HG02610 (cell line): ENCODE results near the gene USP17L5.
"Not testable (repeated sequence)": the region's sequence is repeated elsewhere in the genome, so short reads cannot be mapped to it uniquely, and the experiment has no call there.

Experiments
- ATAC-seq: cut with Tn5 transposase; IDR thresholded peaks from one replicate; pipeline ENCODE4 v1.9.1; 2021; ENCODE audit warnings: mild to moderate bottlenecking, moderate library complexity; ENCODE audit not compliant: unreplicated experiment

The USP17L5 gene

DNA sequence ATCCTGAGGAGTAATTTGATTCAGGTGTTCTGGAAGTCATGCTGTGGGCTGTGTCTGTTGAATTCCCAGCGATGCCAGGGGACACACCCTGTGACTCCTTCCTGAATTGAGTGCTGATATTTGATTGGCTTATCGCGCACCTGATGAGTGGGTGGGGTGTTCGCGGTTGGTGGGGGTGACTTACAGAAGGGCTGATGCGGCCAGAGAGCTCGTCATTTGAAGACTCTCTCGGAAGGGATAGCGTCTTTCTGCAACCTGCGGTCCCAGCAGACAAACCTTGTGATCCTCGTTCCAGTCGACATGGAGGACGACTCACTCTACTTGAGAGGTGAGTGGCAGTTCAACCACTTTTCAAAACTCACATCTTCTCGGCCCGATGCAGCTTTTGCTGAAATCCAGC, at the start of gene USP17L5:
Gene USP17L5, plus strand, starts transcription at position 301 of the 400 bp plus-strand sequence. Its CDS starts 0 bp downstream, at position 301.
- ATAC-seq: not testable (repeated sequence)

DNA sequence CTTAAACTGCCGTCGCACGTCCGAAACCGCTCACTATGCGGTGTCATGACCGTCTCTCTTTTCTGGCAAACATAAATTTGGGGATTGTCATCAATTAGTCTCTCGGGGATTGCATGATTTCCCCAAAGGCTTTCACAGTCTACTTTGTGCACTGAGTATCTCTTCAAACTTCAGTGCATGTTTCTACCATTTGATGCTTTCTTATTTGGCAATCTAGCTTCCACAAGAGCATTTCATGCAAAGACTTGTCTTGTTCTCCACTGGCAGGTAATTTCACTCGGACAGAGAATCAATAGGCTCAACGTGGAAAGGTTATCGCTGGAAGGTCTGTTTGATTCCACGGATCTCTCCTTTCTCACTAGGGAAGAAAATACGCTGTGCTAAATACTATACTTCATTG, 15.0 kb upstream of the USP17L5 start:
- ATAC-seq: not testable (repeated sequence)

DNA sequence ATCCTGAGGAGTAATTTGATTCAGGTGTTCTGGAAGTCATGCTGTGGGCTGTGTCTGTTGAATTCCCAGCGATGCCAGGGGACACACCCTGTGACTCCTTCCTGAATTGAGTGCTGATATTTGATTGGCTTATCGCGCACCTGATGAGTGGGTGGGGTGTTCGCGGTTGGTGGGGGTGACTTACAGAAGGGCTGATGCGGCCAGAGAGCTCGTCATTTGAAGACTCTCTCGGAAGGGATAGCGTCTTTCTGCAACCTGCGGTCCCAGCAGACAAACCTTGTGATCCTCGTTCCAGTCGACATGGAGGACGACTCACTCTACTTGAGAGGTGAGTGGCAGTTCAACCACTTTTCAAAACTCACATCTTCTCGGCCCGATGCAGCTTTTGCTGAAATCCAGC, 14.3 kb upstream of the USP17L5 start, which contains the start of gene USP17L24:
Gene USP17L24, plus strand, starts transcription at position 301 of the 400 bp plus-strand sequence. Its CDS starts 0 bp downstream, at position 301.
- not testable (repeated sequence) for ATAC-seq

- ATAC-seq: not testable (repeated sequence)
Measured at GRCh38 chr4:9329611-9330010, 9.6 kb upstream of the USP17L5 start, which contains the start of gene USP17L25. Gene USP17L25, plus strand, starts transcription at chr4:9329911. Its CDS starts 0 bp downstream, at chr4:9329911.

GRCh38 chr4:9334358-9334757, 4.8 kb upstream of the USP17L5 start, which contains the start of gene USP17L26:
Gene USP17L26, plus strand, starts transcription at chr4:9334658. Its CDS starts 0 bp downstream, at chr4:9334658.
- ATAC-seq: not testable (repeated sequence)

- ATAC-seq: not testable (repeated sequence)
Measured at GRCh38 chr4:9343848-9344247, 4.6 kb downstream of the USP17L5 start, which contains the start of gene USP17L27. Gene USP17L27, plus strand, starts transcription at chr4:9344148. Its CDS starts 0 bp downstream, at chr4:9344148.

GRCh38 chr4:9348593-9348992, 9.4 kb downstream of the USP17L5 start, which contains the start of gene USP17L28:
Gene USP17L28, plus strand, starts transcription at chr4:9348893. Its CDS starts 0 bp downstream, at chr4:9348893.
- ATAC-seq: not testable (repeated sequence)

DNA sequence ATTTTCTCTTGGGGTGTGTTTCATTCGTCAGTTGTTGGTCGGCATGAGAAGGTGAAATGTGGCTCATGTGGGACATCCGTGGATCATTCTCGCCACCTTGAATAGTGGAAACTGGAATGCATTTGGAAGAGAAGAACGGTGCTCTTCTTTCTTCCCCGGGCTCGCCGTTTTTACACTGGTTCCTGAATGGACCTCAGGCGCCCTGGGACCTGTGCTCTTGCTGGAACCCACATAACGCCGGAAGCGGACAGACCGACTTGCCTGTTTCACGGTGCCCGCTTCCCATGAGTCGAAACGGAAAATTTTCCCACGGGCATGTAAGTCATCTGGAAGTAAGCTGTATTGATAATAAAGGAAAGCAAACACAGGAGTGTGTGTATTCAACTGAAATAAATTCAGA, 11.7 kb downstream of the USP17L5 start:
- not testable (repeated sequence) for ATAC-seq

- not testable (repeated sequence) for ATAC-seq
Measured at GRCh38 chr4:9353338-9353737, 14.1 kb downstream of the USP17L5 start, which contains the start of gene USP17L29. Gene USP17L29, plus strand, starts transcription at chr4:9353638. Its CDS starts 0 bp downstream, at chr4:9353638.

GRCh38 chr4:9362829-9363228, 23.6 kb downstream of the USP17L5 start, which contains the start of gene USP17L30:
Gene USP17L30, plus strand, starts transcription at chr4:9363129. Its CDS starts 0 bp downstream, at chr4:9363129.
- not testable (repeated sequence) for ATAC-seq

GRCh38 chr4:9379881-9380280, 40.7 kb downstream of the USP17L5 start:
- not testable (repeated sequence) for ATAC-seq

DNA sequence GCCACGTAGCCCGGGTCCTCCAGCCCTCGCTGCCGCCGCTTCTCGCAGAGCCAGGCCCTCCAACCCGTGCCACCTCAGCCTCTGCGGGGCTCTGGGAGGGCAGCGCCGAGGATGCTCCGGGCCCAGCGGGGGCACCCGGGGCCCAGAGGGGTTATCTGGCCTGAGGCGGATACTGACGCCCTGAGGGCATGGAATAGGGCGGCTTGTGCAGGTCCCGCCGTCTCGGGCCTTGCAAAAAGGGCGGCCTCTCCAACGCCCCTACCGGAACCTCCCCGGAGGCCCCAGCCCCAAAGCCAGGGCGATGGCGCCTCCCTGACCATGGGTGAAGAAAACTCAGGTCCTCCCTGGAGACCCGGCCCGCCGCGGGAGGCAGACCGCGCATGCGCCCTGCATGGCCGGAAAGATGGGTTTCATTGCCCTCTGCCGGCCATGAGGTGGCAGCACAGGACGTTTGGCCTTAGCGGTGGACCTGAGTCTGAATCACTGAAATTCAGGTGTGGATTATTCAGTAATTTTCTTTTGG, 41.9 kb downstream of the USP17L5 start:
- not testable (repeated sequence) for ATAC-seq

DNA sequence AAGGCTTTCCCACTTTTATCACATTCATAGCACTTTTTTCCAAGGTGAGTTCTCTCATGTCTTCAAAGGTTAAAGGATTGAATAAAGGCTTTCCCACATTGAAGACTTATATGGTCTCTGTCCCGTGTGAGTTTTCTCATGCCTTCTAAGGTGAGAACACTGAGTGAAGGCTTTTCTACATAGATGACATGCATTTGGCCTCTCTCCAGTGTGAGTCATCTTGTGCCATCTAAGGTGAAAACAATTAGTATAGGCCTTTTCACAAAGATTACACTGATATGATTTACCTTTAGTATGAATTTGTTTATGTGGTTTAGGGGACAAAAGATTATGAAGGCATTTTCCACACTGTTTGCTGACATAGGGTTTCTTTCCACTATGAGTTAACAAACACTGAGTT, 44.9 kb downstream of the USP17L5 start:
- no peak for ATAC-seq

- ATAC-seq: not testable (repeated sequence)
Measured at GRCh38 chr4:9389001-9389400, 49.8 kb downstream of the USP17L5 start.
